ENCODE measurements around the gene OR56B1.

Gene OR56B1

DNA sequence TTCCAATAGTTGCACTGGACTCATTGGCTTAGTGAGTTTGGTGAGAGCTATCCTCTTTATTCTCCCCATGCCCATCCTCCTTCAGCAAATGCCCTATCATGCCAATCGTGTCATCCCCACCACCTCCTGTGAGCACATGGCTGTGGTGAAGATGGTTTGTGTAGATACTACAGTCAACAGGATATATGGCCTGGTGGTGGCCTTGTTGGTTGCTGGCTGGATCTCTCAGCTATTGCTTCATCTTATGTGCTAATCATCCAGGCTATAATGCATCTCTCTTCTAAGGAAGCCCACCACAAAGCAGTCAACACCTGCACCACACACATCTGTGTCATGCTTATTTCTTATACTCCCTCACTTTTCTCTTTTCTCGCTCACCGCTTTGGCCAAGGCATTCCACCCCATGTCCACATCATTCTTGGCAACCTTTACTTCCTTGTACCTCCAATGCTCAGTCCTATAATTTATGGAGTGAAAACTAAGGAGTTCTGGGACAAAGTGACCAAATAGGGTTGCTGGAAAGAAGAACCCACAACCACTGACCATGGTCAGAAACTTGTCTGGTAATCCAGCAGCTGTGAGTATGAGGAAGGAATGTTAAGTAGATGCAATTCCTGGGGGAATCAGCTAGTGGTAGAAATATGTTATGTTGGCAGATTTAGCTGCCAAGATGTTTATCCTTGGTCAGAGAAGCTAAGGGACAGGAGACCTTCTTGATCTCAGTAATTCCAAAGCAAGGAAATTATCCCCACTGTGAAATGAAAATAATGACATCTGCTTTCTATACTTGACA lies 16.3 kb upstream of the OR56B1 start:
- no peak for DNase-seq (ENCODE audit: extremely low spot score)
- TF ChIP-seq FOXK2 (IDR thresholded peaks at IDR 0.05) (no peak), CTBP1 (IDR thresholded peaks at IDR 0.05; ENCODE audit: borderline replicate concordance) (no peak), PKNOX1 (IDR thresholded peaks at IDR 0.05) (no peak), SUZ12 (IDR thresholded peaks at IDR 0.05) (no peak)
- ChIA-PET CTCF (interaction anchor here (0.7 kb wide), 1 partner anchor 120 kb away, joined by 3 read pairs; no protein-coding TSS in a partner anchor), POLR2A (no interaction called here)

DNA sequence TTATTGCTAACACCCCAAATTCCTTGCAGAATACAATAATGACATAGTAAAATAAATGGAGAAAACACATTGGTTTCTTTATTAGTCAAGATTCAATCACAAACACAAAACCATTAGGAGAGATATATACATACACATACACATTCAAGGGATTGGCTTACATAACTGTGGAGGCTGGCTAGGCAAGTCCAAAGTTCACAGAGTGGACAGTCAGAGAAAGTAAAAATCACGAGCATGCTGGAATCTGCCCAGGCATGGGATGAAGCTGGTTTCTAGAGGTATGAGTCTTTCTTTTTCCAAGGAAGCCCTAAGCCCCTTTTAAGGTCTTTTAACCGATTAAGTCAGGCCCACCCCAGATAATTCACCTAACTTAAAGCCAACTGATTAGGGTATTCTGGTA lies 13.6 kb upstream of the OR56B1 start:
- POLR2A ChIA-PET: no interaction called here
- CTCF ChIA-PET: no interaction called here
- TF ChIP-seq CTBP1 (IDR thresholded peaks at IDR 0.05; ENCODE audit: borderline replicate concordance) (no peak), HDGF (IDR thresholded peaks at IDR 0.05; ENCODE audit: borderline replicate concordance) (no peak), FOXK2 (IDR thresholded peaks at IDR 0.05) (no peak)
- no peak for DNase-seq (ENCODE audit: extremely low spot score)

- CTCF ChIA-PET: no interaction called here
- no peak for TF ChIP-seq PKNOX1 (IDR thresholded peaks at IDR 0.05)
- DNase-seq (ENCODE audit: extremely low spot score): no peak
- POLR2A ChIA-PET: interaction anchor here (0.7 kb wide), 1 partner anchor 241 kb away, joined by 3 read pairs; no protein-coding TSS in a partner anchor
Observed at GRCh38 chr11:5726351-5726750, 9.9 kb upstream of the OR56B1 start.

DNA sequence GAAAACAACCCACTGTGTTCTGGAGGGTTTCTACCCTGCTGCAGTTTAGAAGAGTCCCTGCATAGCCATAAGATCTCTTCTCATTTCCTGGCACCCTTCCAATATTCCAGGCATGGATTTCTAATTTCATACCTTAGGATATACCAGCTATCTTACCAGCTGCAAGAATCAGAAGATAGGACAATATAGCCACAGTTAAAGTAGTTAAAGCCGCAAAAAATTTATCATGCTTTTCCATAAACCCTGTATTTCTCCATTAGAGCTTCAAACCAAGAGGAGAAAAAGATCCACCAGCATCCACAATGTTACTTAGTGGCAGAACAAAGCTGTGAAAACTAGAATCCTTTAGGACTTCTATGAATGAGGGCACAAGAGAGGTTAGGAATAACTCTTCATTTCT lies 8.6 kb upstream of the OR56B1 start:
- POLR2A ChIA-PET: no interaction called here
- CTCF ChIA-PET: no interaction called here
- TF ChIP-seq FOXA1 (IDR thresholded peaks at IDR 0.05) (no peak), L3MBTL2 (conservative IDR thresholded peaks at IDR 0.05) (no peak), ARNT (IDR thresholded peaks at IDR 0.05) (no peak), PKNOX1 (IDR thresholded peaks at IDR 0.05) (no peak), FOXK2 (IDR thresholded peaks at IDR 0.05) (no peak), ELF4 (IDR thresholded peaks at IDR 0.05) (no peak), SUZ12 (IDR thresholded peaks at IDR 0.05) (no peak)
- no peak for DNase-seq (ENCODE audit: extremely low spot score)

- ChIA-PET CTCF (no interaction called here), POLR2A (no interaction called here)
- DNase-seq (ENCODE audit: extremely low spot score): no peak
- no peak for TF ChIP-seq FOXA1 (IDR thresholded peaks at IDR 0.05)
- no peak for TF ChIP-seq FOXM1 (IDR thresholded peaks at IDR 0.05; ENCODE audit: borderline replicate concordance)
- TF ChIP-seq ARNT (IDR thresholded peaks at IDR 0.05): no peak
- TF ChIP-seq PKNOX1 (IDR thresholded peaks at IDR 0.05): no peak
- no peak for TF ChIP-seq TARDBP (IDR thresholded peaks at IDR 0.05)
- TF ChIP-seq ZNF384 (IDR thresholded peaks at IDR 0.05): no peak
- TF ChIP-seq NFRKB (IDR thresholded peaks at IDR 0.05): no peak
- TF ChIP-seq SUZ12 (IDR thresholded peaks at IDR 0.05): no peak
Observed at GRCh38 chr11:5737091-5737490, 843 bp downstream of the OR56B1 start.

DNA sequence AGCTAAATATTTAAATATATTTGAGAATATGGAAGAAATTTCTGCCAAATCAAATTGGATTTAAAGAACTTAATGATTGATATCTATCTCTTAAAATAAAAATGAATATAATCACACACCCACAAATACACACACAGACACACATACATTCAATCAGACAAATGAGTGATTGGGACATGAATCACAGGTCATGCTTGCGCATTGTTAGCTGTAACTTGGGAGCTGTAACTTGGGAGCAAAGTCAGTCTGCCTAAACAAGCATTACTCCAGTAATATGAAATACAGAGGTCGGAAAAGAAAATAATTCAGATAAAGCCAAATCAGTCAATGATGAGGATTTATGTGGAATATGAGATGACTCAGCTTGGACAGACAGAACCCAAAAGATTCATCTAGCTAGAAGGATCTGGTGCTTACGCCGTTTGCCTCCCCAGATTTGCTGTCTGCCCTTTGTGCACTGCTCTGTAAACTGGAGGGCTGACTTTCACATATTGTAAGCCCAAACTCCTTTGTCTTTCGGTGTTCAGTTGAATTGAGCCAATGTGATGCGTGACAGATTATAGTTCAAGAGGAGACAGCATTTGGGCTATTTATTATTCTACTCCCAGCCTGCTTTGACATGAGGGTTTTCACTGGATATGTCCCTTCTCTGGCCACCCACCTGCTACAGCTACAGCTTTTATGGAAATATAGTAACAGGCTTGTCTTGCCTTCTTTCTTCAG lies 1.6 kb downstream of the OR56B1 start:
- TF ChIP-seq TARDBP (IDR thresholded peaks at IDR 0.05) (no peak), SUZ12 (IDR thresholded peaks at IDR 0.05) (no peak), NFRKB (IDR thresholded peaks at IDR 0.05) (no peak), SP1 (IDR thresholded peaks at IDR 0.05) (no peak), CTBP1 (IDR thresholded peaks at IDR 0.05; ENCODE audit: borderline replicate concordance) (no peak), ELF4 (IDR thresholded peaks at IDR 0.05) (no peak), LEF1 (IDR thresholded peaks at IDR 0.05; ENCODE audit: borderline replicate concordance) (no peak), FOXK2 (IDR thresholded peaks at IDR 0.05) (no peak), ARNT (IDR thresholded peaks at IDR 0.05) (no peak), L3MBTL2 (conservative IDR thresholded peaks at IDR 0.05) (no peak), ZNF384 (IDR thresholded peaks at IDR 0.05) (no peak), PKNOX1 (IDR thresholded peaks at IDR 0.05) (no peak)
- POLR2A ChIA-PET: no interaction called here
- CTCF ChIA-PET: no interaction called here
- no peak for DNase-seq (ENCODE audit: extremely low spot score)
